GM19025 (cell line): ENCODE data around the gene SPOUT1.
"Not testable (repeated sequence)": the region's sequence is repeated elsewhere in the genome, so short reads cannot be mapped to it uniquely, and the experiment has no call there.

ENCODE experiments used
- ATAC-seq: cut with Tn5 transposase; IDR thresholded peaks from one replicate; pipeline ENCODE4 v1.9.1; 2021; ENCODE audit warnings: mild to moderate bottlenecking, low read depth, moderate library complexity; ENCODE audit not compliant: unreplicated experiment

Gene SPOUT1

DNA sequence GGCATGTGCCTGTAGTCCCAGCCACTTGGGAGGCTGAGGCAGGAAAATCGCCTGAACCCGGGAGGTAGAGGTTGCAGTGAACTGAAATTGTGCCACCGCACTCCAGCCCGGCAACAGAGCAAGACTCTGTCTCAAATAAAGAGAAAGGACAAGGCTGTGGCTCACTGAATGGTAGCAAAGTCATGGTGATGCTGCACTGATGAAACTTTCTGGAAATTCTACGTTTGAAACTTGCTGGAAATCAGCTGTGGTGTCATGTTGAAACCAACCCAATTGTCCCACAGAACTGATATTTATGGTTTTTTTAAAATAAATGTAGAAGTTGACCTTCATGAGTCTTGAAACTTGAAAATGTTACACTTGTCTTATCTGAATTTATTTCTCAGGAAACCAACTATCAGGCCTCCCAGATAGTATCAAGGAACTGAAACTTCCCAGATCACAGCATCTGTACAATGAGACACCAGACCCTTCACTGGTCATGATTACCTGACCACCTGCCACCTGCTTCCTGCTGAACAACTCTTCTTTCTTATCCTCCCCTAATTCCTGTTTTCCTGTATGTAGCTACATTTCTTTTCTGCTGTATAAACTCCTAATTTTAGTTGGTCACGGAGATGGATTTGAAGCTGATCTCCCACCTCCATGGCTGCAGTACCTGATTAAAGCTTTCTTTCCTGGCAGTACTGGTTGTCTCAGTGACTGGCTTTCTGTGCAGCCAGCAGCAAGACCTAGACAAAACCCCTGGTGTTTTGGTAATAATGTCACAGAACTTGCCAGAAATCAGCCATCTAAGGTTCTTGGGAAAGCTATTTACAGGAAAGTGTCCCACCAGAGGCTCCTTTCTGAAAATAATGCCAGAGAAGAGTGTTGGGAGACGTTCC lies 48.2 kb downstream of the SPOUT1 start:
- no peak for ATAC-seq

GRCh38 chr9:128780093-128780492 lies 49.5 kb downstream of the SPOUT1 start:
- not testable (repeated sequence) for ATAC-seq

GRCh38 chr9:128774804-128775203 lies 54.8 kb downstream of the SPOUT1 start:
- ATAC-seq: no peak

DNA sequence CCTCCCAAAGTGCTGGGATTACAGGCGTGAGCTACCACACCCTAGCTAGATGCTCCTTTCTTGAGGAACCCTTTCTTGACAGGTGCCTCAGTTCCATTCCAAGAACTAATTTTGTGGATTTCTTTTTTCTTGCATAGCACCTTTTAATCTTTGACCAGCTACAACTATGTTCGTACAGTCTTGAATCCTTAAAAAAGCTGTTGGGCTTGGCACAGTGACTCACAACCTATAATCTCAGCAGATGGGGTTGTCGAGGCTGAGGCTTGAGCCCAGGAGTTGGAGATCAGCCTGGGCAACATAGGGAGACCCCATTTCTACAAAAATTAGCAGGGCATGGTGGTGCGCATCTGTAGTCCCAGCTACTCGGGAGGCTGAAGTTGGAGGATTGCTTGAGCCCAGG lies 56.5 kb downstream of the SPOUT1 start:
- no peak for ATAC-seq

DNA sequence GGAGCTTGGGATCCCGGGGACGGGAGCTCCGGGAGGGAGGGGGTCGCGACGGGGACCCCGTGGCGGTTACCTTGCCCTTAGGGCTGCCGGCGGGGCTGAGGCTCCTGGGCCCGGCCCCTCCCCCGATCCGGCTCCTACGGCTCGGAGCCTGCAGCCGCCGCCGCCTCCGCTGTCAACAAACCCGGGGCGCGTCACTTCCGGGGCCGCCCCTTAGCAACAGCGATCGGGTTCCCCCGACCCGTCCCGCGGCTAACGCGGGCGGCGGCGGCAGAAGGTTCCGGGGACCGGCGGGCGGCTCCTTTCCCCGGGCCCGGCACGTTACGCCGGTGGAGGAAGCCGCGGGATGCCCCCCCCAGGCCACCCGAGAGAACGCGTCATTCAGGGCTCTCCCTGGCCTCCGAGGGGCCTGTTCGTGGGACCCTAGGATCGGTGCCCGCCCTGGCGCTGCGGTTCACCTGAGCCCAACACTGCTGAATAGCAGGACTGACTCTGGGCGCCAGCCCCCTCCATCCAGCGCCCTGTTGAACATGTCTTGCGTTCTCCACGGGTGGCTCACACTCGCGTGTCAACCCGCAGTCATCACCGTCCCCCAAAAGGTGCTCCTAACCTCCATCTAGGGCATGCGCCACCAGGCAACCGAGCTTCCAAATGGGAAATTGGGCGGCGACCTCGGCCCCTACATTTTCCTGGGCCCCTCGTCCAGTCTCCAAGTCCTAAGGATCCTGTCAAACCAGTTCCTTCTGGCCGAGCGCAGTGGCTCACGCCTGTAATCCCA lies 57.7 kb downstream of the SPOUT1 start, which contains the start of gene ZER1:
Gene ZER1, minus strand, starts transcription at position 183 of the 775 bp plus-strand sequence. CDS start 16,362 bp downstream, outside the sequence.
- ATAC-seq: peak; percentile 89

DNA sequence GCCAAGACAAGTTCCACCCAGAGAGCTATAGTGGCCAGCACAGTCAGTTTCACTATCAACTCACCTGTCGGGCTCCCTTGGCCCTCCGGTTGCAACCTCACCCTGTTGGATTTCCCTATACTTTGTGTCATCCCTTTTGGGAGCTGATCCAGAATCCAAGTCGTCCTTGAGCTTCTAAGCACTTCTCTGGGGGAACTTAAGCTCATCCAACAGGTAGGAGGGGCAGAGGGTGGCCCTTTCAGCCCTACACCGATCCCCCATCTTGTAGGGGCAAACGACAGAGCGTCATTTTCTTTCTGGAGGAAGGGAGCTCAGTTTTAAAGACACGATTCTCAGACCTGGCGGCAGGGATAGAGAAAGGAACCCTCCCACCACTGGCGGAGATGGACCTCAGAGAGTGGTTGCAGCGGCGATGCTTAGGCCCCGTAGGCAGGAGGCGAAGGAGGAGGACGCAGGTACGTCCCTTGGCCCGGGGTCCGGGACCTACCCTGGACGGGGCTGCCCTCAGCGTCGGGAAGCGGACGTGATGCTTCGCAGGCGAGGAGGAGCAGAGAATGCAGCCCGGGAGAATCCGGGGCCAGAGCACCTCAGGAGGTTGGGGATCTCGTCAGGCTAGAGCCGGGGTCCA lies 58.4 kb downstream of the SPOUT1 start:
- ATAC-seq: no peak

GRCh38 chr9:128770286-128771030 lies 59.1 kb downstream of the SPOUT1 start:
- no peak for ATAC-seq
